Measurements from ENCODE around the gene DPH7. TPM values are rescaled to one million over a fixed set of nuclear protein-coding genes. Genes with fewer than 3 reads are reported as not detected.
A peak's percentile ranks its signal among the peaks of the same experiment; 100 is the strongest.
"Not testable (repeated sequence)": the region's sequence is repeated elsewhere in the genome, so short reads cannot be mapped to it uniquely, and the experiment has no call there.

DPH7 gene
- total and polyA plus RNA-seq, 2 donors, result 26.2 to 93.1 TPM

DNA sequence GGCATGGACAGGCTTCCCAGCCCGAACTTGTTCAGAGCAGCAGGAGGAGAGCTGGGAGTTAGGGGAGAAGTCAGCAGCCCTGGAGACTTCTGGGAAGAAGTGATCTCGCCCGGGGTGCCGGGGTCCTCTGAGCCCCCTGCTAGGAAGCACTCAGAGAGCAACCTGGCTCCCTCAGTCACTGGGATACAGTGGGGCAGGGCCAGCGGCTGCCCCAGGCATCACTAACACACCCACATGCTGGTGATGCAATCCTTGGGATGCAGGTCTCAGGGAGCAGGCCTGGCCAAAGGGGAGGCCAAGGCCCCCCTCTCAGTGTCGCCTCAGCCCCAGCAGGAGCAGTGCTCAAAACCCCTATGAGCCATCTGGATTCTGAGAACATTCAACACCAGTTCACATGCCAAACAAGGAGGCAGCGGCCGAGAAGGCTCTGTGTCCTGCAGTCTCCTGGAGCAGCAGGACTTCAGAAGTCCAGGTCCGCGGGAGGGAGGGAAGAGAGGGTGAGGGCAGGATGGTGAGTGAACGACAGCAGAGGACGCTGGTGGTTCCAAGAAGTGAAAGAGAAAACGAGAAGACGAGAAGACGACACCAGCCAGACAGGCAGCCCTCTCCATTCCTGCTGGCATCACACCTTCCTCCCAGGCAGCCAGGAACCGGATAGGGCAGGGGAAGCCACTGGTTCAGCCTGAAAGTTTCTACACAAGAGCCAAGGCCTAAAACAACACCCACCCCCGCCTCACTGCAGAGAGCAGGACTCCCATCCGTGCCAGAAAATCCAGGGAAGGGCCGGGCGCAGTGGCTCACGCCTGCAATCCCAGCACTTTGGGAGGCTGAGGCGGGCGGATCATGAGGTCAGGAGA, 30.8 kb downstream of the DPH7 start:
- Histone ChIP-seq H3K27ac (ENCODE audit: low read depth in 1 of 2, low read length in 1 of 2) (no peak overlapping the region), H3K27me3 (ENCODE audit: control insufficient read depth in 2 of 2, insufficient read depth in 1 of 2, low read length in 1 of 2) (no peaks in the 10 kb centered on the region), H3K4me1 (ENCODE audit: control insufficient read depth in 2 of 2, insufficient read depth in 2 of 2, low read length in 2 of 2) (peaks cover 8 to 17% of the 10 kb centered on the region in 2 donors), H3K4me3 (ENCODE audit: low read length in 2 of 2) (no peak overlapping the region), H3K9me3 (ENCODE audit: control insufficient read depth in 2 of 2, insufficient read depth in 1 of 2, low read length in 1 of 2) (peaks cover 0 to 4% of the 10 kb centered on the region in 2 donors), H3K36me3 (ENCODE audit: control insufficient read depth in 2 of 2, insufficient read depth in 2 of 2, low read length in 1 of 2) (no peaks in the 10 kb centered on the region)
- no peak for DNase-seq (ENCODE audit: low read depth in 6 of 9, low spot score in 9 of 9)
- WGBS, result 96% methylated on average over 23 of the region's 23 CpGs

DNA sequence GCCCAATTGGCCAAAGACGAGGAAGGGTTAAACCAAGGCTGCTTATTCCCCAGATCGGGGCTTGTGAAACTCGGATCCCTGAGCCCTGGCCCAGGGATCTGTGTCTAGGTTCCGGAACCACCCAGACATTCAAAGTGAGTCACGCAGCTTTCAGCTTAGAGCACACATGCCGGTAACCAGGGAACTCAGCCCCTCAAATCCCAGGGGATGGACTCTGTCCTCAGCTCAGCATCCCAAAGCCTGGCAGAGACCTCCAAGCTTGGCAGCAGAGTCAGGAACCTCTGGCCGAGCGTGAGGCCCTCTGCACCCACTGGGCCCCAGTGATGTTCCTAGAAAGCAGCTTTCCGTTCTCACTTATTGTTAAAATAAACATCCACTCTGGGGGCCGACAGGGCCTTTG, 33.6 kb downstream of the DPH7 start:
- H3K9me3 ChIP-seq (ENCODE audit: control insufficient read depth in 2 of 2, insufficient read depth in 1 of 2, low read length in 1 of 2), result peaks cover 0 to 4% of the 10 kb centered on the region in 2 donors
- peaks cover 6% of the 10 kb centered on the region in 2 donors for H3K4me1 ChIP-seq (ENCODE audit: control insufficient read depth in 2 of 2, insufficient read depth in 2 of 2, low read length in 2 of 2)
- DNase-seq (ENCODE audit: low read depth in 6 of 9, low spot score in 9 of 9), result no peak
- H3K4me3 ChIP-seq (ENCODE audit: low read length in 2 of 2), result no peak overlapping the region
- H3K27me3 ChIP-seq (ENCODE audit: control insufficient read depth in 2 of 2, insufficient read depth in 1 of 2, low read length in 1 of 2), result no peaks in the 10 kb centered on the region
- no peak overlapping the region for H3K27ac ChIP-seq (ENCODE audit: low read depth in 1 of 2, low read length in 1 of 2)
- no peaks in the 10 kb centered on the region for H3K36me3 ChIP-seq (ENCODE audit: control insufficient read depth in 2 of 2, insufficient read depth in 2 of 2, low read length in 1 of 2)
- WGBS, result 95% methylated on average over 10 of the region's 10 CpGs

DNA sequence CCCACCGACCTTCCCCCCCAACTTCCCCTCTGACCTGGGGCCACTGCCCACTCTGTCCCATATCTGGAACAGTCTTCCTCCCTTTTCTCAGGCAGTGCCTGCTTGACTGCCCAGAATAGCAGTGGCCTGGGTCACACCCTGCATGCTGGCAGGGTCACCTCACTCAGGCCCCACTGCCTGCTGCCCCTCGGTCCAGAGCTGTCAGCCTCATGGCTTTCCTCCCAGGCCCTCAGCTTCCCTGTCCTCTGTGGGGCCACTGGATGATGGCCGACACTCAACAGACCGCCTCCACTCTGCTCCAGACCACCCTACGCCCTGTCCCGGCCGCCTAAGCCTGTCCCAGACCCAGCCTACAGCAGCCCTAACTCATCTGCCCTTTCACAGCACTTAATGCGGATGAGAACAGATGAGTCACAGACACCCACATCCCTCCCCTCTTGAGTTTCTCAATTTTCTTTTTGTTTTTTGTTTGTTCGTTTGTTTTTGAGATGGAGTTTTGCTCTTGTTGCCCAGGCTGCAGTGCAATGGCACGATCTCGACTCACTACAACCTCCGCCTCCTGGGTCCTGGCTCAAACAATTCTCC, 34.5 kb downstream of the DPH7 start:
- Histone ChIP-seq H3K27ac (ENCODE audit: low read depth in 1 of 2, low read length in 1 of 2) (no peak overlapping the region), H3K4me1 (ENCODE audit: control insufficient read depth in 2 of 2, insufficient read depth in 2 of 2, low read length in 2 of 2) (no peaks in the 10 kb centered on the region), H3K4me3 (ENCODE audit: low read length in 2 of 2) (no peak overlapping the region), H3K9me3 (ENCODE audit: control insufficient read depth in 2 of 2, insufficient read depth in 1 of 2, low read length in 1 of 2) (peaks cover 0 to 4% of the 10 kb centered on the region in 2 donors), H3K36me3 (ENCODE audit: control insufficient read depth in 2 of 2, insufficient read depth in 2 of 2, low read length in 1 of 2) (no peaks in the 10 kb centered on the region), H3K27me3 (ENCODE audit: control insufficient read depth in 2 of 2, insufficient read depth in 1 of 2, low read length in 1 of 2) (no peaks in the 10 kb centered on the region)
- no peak for DNase-seq (ENCODE audit: low read depth in 6 of 9, low spot score in 9 of 9)
- WGBS, result 97% methylated on average over 12 of the region's 12 CpGs

DNA sequence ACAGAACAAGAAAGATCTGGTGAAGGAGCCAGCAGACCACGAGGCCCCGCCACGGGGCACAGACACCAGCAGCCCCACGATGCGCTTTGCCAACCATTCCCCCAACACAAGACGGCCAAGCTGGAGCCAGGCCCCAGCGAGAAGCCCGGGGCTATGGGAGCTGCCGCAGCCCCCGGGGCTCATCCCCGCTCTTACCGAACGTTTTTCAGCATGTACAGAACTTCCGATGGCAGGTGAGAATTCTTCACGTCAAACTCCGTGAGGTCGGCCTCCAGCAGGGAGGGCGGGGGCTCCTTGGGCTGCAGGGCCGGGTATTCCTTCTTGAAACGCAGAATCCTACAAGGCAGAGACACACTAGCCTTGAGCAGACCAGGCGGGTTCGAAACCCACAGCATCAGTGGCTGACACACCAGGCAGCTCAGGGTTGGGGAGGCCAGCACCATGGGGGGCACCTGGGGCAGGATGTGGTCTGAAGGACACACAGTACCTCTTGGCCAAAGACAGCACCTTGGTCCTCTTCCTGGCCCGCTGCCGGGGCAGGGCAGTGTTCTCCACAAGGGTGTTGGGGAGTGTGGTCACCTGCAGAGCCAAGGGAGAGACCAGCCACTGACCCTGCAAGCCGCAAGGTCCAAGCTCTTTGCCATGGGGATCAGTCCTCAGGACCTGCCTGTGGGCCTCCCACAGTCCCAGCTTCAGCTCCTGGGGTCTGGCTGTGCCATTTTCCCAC, 35.3 kb downstream of the DPH7 start:
- WGBS, result 96% methylated on average over 25 of the region's 25 CpGs
- no peaks in the 10 kb centered on the region for H3K4me1 ChIP-seq (ENCODE audit: control insufficient read depth in 2 of 2, insufficient read depth in 2 of 2, low read length in 2 of 2)
- no peaks in the 10 kb centered on the region for H3K27me3 ChIP-seq (ENCODE audit: control insufficient read depth in 2 of 2, insufficient read depth in 1 of 2, low read length in 1 of 2)
- no peak for DNase-seq (ENCODE audit: low read depth in 6 of 9, low spot score in 9 of 9)
- H3K4me3 ChIP-seq (ENCODE audit: low read length in 2 of 2), result no peak overlapping the region
- peaks cover 0 to 4% of the 10 kb centered on the region in 2 donors for H3K9me3 ChIP-seq (ENCODE audit: control insufficient read depth in 2 of 2, insufficient read depth in 1 of 2, low read length in 1 of 2)
- no peak overlapping the region for H3K27ac ChIP-seq (ENCODE audit: low read depth in 1 of 2, low read length in 1 of 2)
- no peaks in the 10 kb centered on the region for H3K36me3 ChIP-seq (ENCODE audit: control insufficient read depth in 2 of 2, insufficient read depth in 2 of 2, low read length in 1 of 2)

DNA sequence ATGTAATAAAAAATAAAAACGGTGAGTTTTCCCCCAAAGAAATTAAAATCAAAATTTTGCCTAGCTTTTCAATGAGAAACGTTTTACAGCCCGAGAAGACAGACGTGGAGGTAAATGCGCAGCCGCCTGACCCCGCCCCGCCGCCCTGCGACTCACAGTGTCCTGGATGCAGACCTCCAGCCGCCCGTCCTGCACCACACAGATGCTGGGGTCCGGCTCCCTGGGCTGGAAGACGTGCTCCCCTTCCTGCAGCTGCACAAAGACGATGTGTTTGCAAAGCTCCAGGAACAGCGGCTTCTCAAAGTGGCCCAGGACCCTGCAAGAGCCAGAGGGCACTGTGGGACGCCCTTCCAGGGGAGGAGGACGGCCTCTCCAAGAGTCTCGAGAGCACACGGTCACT, 36.2 kb downstream of the DPH7 start:
- Histone ChIP-seq H3K4me3 (ENCODE audit: low read length in 2 of 2) (no peak overlapping the region), H3K9me3 (ENCODE audit: control insufficient read depth in 2 of 2, insufficient read depth in 1 of 2, low read length in 1 of 2) (peaks cover 0 to 7% of the 10 kb centered on the region in 2 donors), H3K36me3 (ENCODE audit: control insufficient read depth in 2 of 2, insufficient read depth in 2 of 2, low read length in 1 of 2) (no peaks in the 10 kb centered on the region), H3K27ac (ENCODE audit: low read depth in 1 of 2, low read length in 1 of 2) (no peak overlapping the region), H3K27me3 (ENCODE audit: control insufficient read depth in 2 of 2, insufficient read depth in 1 of 2, low read length in 1 of 2) (no peaks in the 10 kb centered on the region), H3K4me1 (ENCODE audit: control insufficient read depth in 2 of 2, insufficient read depth in 2 of 2, low read length in 2 of 2) (no peaks in the 10 kb centered on the region)
- DNase-seq (ENCODE audit: low read depth in 6 of 9, low spot score in 9 of 9), result no peak
- WGBS, result 98% methylated on average over 20 of the region's 20 CpGs

DNA sequence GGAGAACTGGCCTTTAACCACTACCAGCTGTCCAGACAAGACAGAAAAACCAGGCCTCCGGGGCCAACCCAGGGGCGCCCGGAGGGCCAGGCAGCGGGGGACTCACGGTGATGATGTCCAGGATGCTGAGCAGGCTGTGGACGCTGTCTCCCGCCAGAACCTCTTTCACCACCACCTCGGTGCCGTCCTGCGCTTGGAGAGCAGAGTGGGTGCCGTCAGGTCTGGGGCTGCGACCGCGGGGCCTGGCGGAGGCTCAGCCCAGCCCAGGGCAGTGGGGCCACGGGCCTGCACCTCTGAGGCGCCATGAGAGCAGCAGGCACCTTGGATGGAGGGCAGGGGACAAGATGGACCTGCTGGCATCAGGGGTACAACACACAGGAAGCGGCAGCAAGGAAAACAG, 38.2 kb downstream of the DPH7 start:
- H3K27ac ChIP-seq (ENCODE audit: low read depth in 1 of 2, low read length in 1 of 2), result no peak overlapping the region
- H3K36me3 ChIP-seq (ENCODE audit: control insufficient read depth in 2 of 2, insufficient read depth in 2 of 2, low read length in 1 of 2), result no peaks in the 10 kb centered on the region
- WGBS, result 98% methylated on average over 18 of the region's 18 CpGs

DNA sequence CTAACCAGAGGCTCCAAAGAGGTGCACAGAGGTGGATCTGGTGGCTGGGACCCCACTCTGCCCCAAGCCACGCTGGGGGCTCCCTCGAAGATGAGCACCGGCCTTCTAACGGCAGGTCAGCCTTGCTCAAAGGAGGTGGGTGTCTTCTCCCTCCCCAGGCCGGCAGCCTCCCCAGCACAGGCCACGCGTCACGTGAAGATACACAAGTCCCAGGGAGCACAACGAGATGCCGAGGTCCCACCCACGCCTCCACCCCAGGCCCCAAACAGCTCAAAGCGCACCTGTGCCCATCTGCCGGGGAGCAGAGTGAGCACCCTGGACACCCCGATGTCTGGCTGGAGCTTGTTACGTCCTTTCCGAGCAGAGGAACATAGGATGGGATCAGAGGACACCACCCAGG, 40.7 kb downstream of the DPH7 start:
- Histone ChIP-seq H3K4me1 (ENCODE audit: control insufficient read depth in 2 of 2, insufficient read depth in 2 of 2, low read length in 2 of 2) (peaks cover 0 to 16% of the 10 kb centered on the region in 2 donors), H3K36me3 (ENCODE audit: control insufficient read depth in 2 of 2, insufficient read depth in 2 of 2, low read length in 1 of 2) (no peaks in the 10 kb centered on the region), H3K27ac (ENCODE audit: low read depth in 1 of 2, low read length in 1 of 2) (no peak overlapping the region), H3K9me3 (ENCODE audit: control insufficient read depth in 2 of 2, insufficient read depth in 1 of 2, low read length in 1 of 2) (peaks cover 0 to 14% of the 10 kb centered on the region in 2 donors), H3K27me3 (ENCODE audit: control insufficient read depth in 2 of 2, insufficient read depth in 1 of 2, low read length in 1 of 2) (no peaks in the 10 kb centered on the region), H3K4me3 (ENCODE audit: low read length in 2 of 2) (no peak overlapping the region)
- 98% methylated on average over 16 of the region's 16 CpGs for WGBS
- DNase-seq (ENCODE audit: low read depth in 6 of 9, low spot score in 9 of 9), result no peak

More for the DNA sequence above, 38.2 kb downstream of the DPH7 start:
- Histone ChIP-seq H3K27me3 (ENCODE audit: control insufficient read depth in 2 of 2, insufficient read depth in 1 of 2, low read length in 1 of 2) (no peaks in the 10 kb centered on the region), H3K4me3 (ENCODE audit: low read length in 2 of 2) (no peak overlapping the region), H3K9me3 (ENCODE audit: control insufficient read depth in 2 of 2, insufficient read depth in 1 of 2, low read length in 1 of 2) (peaks cover 0 to 14% of the 10 kb centered on the region in 2 donors), H3K4me1 (ENCODE audit: control insufficient read depth in 2 of 2, insufficient read depth in 2 of 2, low read length in 2 of 2) (peaks cover 0 to 10% of the 10 kb centered on the region in 2 donors)
- DNase-seq (ENCODE audit: low read depth in 6 of 9, low spot score in 9 of 9), result no peak

DNA sequence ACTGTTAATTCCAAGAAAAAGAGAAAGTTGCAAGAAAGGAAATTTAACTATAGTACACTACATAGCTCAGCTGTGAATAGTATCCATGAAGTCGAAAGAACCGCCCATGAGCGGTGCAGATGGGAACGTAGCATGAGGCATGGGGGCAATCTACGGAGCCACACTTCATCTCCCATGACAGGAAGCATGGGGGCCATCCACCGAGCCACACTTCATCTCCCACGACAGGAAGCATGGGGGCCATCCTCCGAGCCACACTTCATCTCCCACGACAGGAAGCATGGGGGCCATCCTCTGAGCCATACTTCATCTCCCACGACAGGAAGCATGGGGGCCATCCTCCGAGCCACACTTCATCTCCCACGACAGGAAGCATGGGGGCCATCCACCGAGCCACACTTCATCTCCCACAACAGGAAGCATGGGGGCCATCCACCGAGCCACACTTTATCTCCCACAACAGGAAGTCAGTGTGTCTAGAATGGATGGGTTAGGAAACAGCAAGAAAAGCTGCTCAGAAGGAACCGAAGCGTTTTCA, 42.1 kb downstream of the DPH7 start:
- DNase-seq (ENCODE audit: low read depth in 6 of 9, low spot score in 9 of 9), result peak in 4 of 9 donors; percentile 5 to 58 (median 26)
- Histone ChIP-seq H3K27ac (ENCODE audit: low read depth in 1 of 2, low read length in 1 of 2) (peak overlapping the region; percentile 41 to 58), H3K9me3 (ENCODE audit: control insufficient read depth in 2 of 2, insufficient read depth in 1 of 2, low read length in 1 of 2) (peaks cover 0 to 14% of the 10 kb centered on the region in 2 donors), H3K4me1 (ENCODE audit: control insufficient read depth in 2 of 2, insufficient read depth in 2 of 2, low read length in 2 of 2) (peaks cover 0 to 19% of the 10 kb centered on the region in 2 donors)
- not testable (repeated sequence) for H3K4me3 ChIP-seq (ENCODE audit: low read length in 2 of 2); H3K27me3 ChIP-seq (ENCODE audit: control insufficient read depth in 2 of 2, insufficient read depth in 1 of 2, low read length in 1 of 2); H3K36me3 ChIP-seq (ENCODE audit: control insufficient read depth in 2 of 2, insufficient read depth in 2 of 2, low read length in 1 of 2)
- WGBS, result 24% methylated on average over 16 of the region's 16 CpGs

DNA sequence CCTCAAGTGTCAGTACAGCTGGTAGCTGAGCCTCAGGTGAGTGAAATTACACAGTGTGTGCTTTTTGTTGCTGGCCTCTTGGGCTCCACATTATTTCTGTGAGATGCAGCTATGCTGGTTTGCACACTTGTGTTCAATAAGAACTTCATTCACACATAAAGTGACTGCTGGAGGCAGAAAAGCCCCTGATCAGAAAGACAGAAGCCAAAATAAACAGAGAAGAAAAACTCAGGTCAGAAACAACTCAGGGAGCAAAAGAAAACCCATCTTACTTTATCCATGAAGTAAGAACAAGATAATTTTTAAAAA, 43.7 kb downstream of the DPH7 start:
- no peaks in the 10 kb centered on the region for H3K36me3 ChIP-seq (ENCODE audit: control insufficient read depth in 2 of 2, insufficient read depth in 2 of 2, low read length in 1 of 2)
- H3K27ac ChIP-seq (ENCODE audit: low read depth in 1 of 2, low read length in 1 of 2), result no peak overlapping the region
- no peaks in the 10 kb centered on the region for H3K27me3 ChIP-seq (ENCODE audit: control insufficient read depth in 2 of 2, insufficient read depth in 1 of 2, low read length in 1 of 2)
- DNase-seq (ENCODE audit: low read depth in 6 of 9, low spot score in 9 of 9), result no peak
- peaks cover 0 to 14% of the 10 kb centered on the region in 2 donors for H3K9me3 ChIP-seq (ENCODE audit: control insufficient read depth in 2 of 2, insufficient read depth in 1 of 2, low read length in 1 of 2)
- peaks cover 0 to 26% of the 10 kb centered on the region in 2 donors for H3K4me1 ChIP-seq (ENCODE audit: control insufficient read depth in 2 of 2, insufficient read depth in 2 of 2, low read length in 2 of 2)
- no peak overlapping the region for H3K4me3 ChIP-seq (ENCODE audit: low read length in 2 of 2)

Data from thymus (tissue), 11 donors.